GM21381 (cell line): ENCODE measurements around the gene DYNC1H1.
A peak's percentile ranks its signal among the peaks of the same experiment; 100 is the strongest.

Experiments used
- ATAC-seq: cut with Tn5 transposase; IDR thresholded peaks from one replicate; pipeline ENCODE4 v1.9.1; 2021; ENCODE audit warnings: mild to moderate bottlenecking, moderate library complexity; ENCODE audit not compliant: unreplicated experiment

Gene DYNC1H1

GRCh38 chr14:101939646-101940170, 24.7 kb upstream of the DYNC1H1 start:
- ATAC-seq: no peak

- no peak for ATAC-seq
Measured at GRCh38 chr14:101944451-101944850, 19.9 kb upstream of the DYNC1H1 start.

GRCh38 chr14:101945171-101945570, 19.2 kb upstream of the DYNC1H1 start:
- ATAC-seq: no peak

- ATAC-seq: peak; percentile 8
Measured at GRCh38 chr14:101947577-101947903, 16.8 kb upstream of the DYNC1H1 start.

- ATAC-seq: peak; percentile 97
Measured at GRCh38 chr14:101947904-101948665, 16.3 kb upstream of the DYNC1H1 start.

GRCh38 chr14:101948666-101949216, 15.6 kb upstream of the DYNC1H1 start:
- no peak for ATAC-seq

- no peak for ATAC-seq
Measured at GRCh38 chr14:101950100-101950499, 14.3 kb upstream of the DYNC1H1 start.

GRCh38 chr14:101950516-101951215, 13.7 kb upstream of the DYNC1H1 start:
- ATAC-seq: no peak

GRCh38 chr14:101953151-101953550, 11.2 kb upstream of the DYNC1H1 start:
- ATAC-seq: no peak

GRCh38 chr14:101954501-101954900, 9.9 kb upstream of the DYNC1H1 start:
- ATAC-seq: no peak

- ATAC-seq: no peak
Measured at GRCh38 chr14:101955695-101956161, 8.6 kb upstream of the DYNC1H1 start.

GRCh38 chr14:101956179-101956885, 8.0 kb upstream of the DYNC1H1 start:
- no peak for ATAC-seq

- no peak for ATAC-seq
Measured at GRCh38 chr14:101957406-101958234, 6.8 kb upstream of the DYNC1H1 start.

- ATAC-seq: no peak
Measured at GRCh38 chr14:101958418-101959180, 5.8 kb upstream of the DYNC1H1 start.

GRCh38 chr14:101959277-101959676, 5.1 kb upstream of the DYNC1H1 start:
- no peak for ATAC-seq

GRCh38 chr14:101960225-101960624, 4.1 kb upstream of the DYNC1H1 start:
- no peak for ATAC-seq

- ATAC-seq: no peak
Measured at GRCh38 chr14:101961011-101961721, 3.2 kb upstream of the DYNC1H1 start.

GRCh38 chr14:101961746-101962502, 2.4 kb upstream of the DYNC1H1 start:
- no peak for ATAC-seq
